SK-N-MC (cell line): ENCODE results near the gene ZNF107.
"Not testable (repeated sequence)": the region's sequence is repeated elsewhere in the genome, so short reads cannot be mapped to it uniquely, and the experiment has no call there.

Source experiments
- DNase-seq: peaks from one replicate; pipeline ENCODE4 v3.0.0-alpha.2; 2011; ENCODE audit warnings: low read depth, low spot score
- H3K27ac ChIP-seq: fragments of 200-600 bp; sonication (generic); 2 replicates; pipeline ENCODE4 v1.5.1; 2016; ENCODE audit warnings: mixed run types
- H3K36me3 ChIP-seq: fragments of 200-600 bp; sonication (generic); 2 replicates; pipeline ENCODE4 v1.6.1; 2017; ENCODE audit warnings: antibody characterized with exemption, low read length, mixed read lengths; ENCODE audit not compliant: insufficient read depth
- H3K4me3 ChIP-seq: fragments of 200-600 bp; sonication (generic); 2 replicates; pipeline ENCODE4 v1.5.1; 2016
- H3K9ac ChIP-seq: fragments of 200-600 bp; sonication (generic); 2 replicates; pipeline ENCODE4 v1.8.0; 2017; ENCODE audit warnings: mixed run types, mixed read lengths; ENCODE audit not compliant: insufficient read length
- H3K9me3 ChIP-seq: fragments of 200-600 bp; sonication (generic); 2 replicates; pipeline ENCODE4 v1.6.1; 2017; ENCODE audit warnings: low read depth, mild to moderate bottlenecking, antibody characterized with exemption, low read length, moderate library complexity, mixed read lengths
- EZH2 ChIP-seq: fragments of 200-600 bp; sonication (generic); IDR thresholded peaks from one replicate; pipeline ENCODE4 v1.6.1; 2017; ENCODE audit warnings: antibody characterized with exemption
- FOXP2 ChIP-seq: optimal IDR thresholded peaks from 2 replicates; pipeline ENCODE3; 2011; ENCODE audit warnings: mild to moderate bottlenecking, moderate library complexity; ENCODE audit not compliant: insufficient read depth; ENCODE audit errors: extremely low read length, control extremely low read depth
- POLR2AphosphoS5 ChIP-seq: IDR thresholded peaks from 2 replicates; pipeline ENCODE4 v1.6.1; 2012; ENCODE audit warnings: mild to moderate bottlenecking, low read depth, low read length, borderline replicate concordance

Gene ZNF107

DNA sequence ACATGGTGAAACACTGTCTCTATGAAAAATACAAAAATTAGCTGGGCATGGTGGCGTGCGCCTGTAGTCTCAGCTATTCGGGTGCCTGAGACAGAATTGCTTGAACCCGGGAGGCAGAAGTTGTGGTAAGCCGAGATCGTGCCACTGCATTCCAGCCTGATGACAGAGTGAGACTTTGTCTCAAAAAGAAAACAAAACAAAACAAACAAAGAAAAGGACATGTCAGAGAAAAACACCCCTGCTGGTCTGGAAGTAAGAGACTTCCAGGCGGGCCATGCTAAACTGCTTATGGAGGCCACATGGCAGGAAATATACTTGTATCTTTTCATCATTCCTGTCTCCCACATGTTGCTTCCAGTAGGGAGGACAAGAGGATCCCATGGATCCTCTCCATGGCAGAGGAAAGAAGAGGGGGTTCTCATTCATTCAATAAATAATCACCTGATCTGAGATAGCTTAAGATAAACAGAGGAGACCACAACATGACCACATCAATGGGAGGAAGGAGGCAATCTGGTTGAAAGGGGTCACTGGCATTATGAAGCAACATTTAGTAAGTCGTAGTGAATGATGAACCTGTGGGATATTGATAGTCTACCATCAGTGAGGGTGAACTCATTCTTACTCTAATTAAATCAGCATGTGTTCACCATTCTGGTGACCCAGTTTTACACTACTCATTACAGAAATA lies 67.8 kb downstream of the ZNF107 start:
- TF ChIP-seq POLR2AphosphoS5, result no peak
- no peak for TF ChIP-seq EZH2
- no peak for TF ChIP-seq FOXP2
- H3K9me3 ChIP-seq, result no peaks in the 10 kb centered on the region
- no peak for DNase-seq

DNA sequence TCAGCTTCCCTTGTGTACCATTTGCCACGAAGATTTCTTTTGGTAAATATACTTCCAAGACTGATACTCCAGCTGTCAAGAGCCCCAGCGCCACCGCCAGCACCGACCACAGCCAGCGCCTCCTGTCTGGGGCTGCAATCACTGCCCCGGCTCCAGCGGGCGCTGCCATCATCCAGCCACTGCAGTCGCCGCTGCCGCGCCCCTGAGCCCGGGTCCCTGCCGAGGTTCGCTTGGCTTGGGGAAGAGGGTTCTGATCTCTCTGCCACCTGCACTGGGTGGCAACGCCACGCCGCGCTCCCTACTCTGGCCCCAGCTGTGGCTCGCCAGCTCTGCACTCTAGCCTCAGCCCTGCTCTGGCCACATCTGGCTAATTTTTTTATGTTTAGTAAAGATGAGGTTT lies 70.6 kb downstream of the ZNF107 start:
- Histone ChIP-seq H3K27ac (no peak overlapping the region), H3K9ac (no peak overlapping the region), H3K9me3 (no peaks in the 10 kb centered on the region), H3K36me3 (no peaks in the 10 kb centered on the region), H3K4me3 (no peak overlapping the region)
- no peak for TF ChIP-seq FOXP2
- no peak for TF ChIP-seq POLR2AphosphoS5
- no peak for TF ChIP-seq EZH2
- no peak for DNase-seq

More for the DNA sequence above, 67.8 kb downstream of the ZNF107 start:
- Histone ChIP-seq H3K9ac (no peak overlapping the region), H3K27ac (no peak overlapping the region), H3K4me3 (no peak overlapping the region), H3K36me3 (no peaks in the 10 kb centered on the region)

GRCh38 chr7:64738403-64738802 lies 72.5 kb downstream of the ZNF107 start:
- not testable (repeated sequence) for H3K9me3 ChIP-seq, H3K36me3 ChIP-seq, H3K9ac ChIP-seq, DNase-seq, H3K27ac ChIP-seq, H3K4me3 ChIP-seq

DNA sequence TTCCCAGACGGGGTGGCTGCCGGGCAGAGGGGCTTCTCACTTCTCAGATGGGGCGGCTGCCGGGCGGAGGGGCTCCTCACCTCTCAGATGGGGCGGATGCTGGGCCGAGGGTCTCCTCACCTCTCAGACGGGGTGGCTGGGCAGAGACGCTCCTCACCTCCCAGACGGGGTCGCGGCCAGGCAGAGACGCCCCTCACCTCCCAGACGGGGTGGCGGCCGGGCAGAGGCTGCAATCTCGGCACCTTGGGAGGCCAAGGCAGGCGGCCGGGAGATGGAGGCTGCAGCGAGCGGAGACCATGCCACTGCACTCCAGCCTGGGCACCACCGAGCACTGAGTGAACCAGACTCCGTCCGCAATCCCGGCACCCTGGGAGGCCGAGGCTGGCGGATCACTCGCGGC lies 73.0 kb downstream of the ZNF107 start:
- H3K9ac ChIP-seq, DNase-seq, H3K4me3 ChIP-seq, H3K9me3 ChIP-seq, H3K36me3 ChIP-seq, H3K27ac ChIP-seq: not testable (repeated sequence)

DNA sequence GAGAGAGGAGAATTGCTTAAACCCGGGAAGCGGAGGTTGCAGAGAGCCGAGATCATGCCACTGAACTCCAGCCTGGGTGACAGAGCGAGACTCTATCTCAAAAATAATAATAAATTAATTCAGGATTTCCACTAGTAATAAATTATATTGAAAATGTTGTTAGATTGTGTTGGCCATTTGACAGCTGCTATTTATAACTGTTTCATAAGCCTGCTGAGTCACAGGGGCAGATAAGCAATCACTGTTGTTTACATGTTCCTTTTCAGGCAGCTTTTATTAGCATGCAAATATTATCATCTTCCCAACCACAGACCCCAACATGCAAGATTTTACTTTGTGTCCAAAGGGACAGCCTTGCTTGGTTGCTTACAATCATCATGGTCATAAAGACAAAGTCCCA lies 78.7 kb downstream of the ZNF107 start:
- TF ChIP-seq FOXP2, result no peak
- no peak overlapping the region for H3K27ac ChIP-seq
- H3K36me3 ChIP-seq, result no peaks in the 10 kb centered on the region
- no peaks in the 10 kb centered on the region for H3K9me3 ChIP-seq
- DNase-seq, result no peak
- H3K4me3 ChIP-seq, result no peak overlapping the region
- no peak overlapping the region for H3K9ac ChIP-seq

- Histone ChIP-seq H3K9ac (no peak overlapping the region), H3K4me3 (no peak overlapping the region), H3K36me3 (no peaks in the 10 kb centered on the region), H3K27ac (no peak overlapping the region), H3K9me3 (no peaks in the 10 kb centered on the region)
- no peak for DNase-seq
- TF ChIP-seq FOXP2 (no peak), EZH2 (no peak), POLR2AphosphoS5 (no peak)
These were observed 81.9 kb downstream of the ZNF107 start for GRCh38 chr7:64747802-64748201.

- Histone ChIP-seq H3K4me3 (no peak overlapping the region), H3K36me3 (no peaks in the 10 kb centered on the region), H3K9ac (no peak overlapping the region), H3K9me3 (no peaks in the 10 kb centered on the region), H3K27ac (no peak overlapping the region)
- no peak for DNase-seq
- TF ChIP-seq FOXP2, result no peak
- no peak for TF ChIP-seq EZH2
- TF ChIP-seq POLR2AphosphoS5, result no peak
These were observed 87.1 kb downstream of the ZNF107 start for GRCh38 chr7:64753032-64753431.

- no peaks in the 10 kb centered on the region for H3K36me3 ChIP-seq
- TF ChIP-seq POLR2AphosphoS5, result no peak
- TF ChIP-seq FOXP2, result no peak
- TF ChIP-seq EZH2, result no peak
- no peak overlapping the region for H3K27ac ChIP-seq
- H3K4me3 ChIP-seq, result no peak overlapping the region
- no peaks in the 10 kb centered on the region for H3K9me3 ChIP-seq
- no peak overlapping the region for H3K9ac ChIP-seq
- no peak for DNase-seq
These were observed 89.9 kb downstream of the ZNF107 start for GRCh38 chr7:64755865-64756264.

- no peak overlapping the region for H3K4me3 ChIP-seq
- H3K27ac ChIP-seq, result no peak overlapping the region
- no peaks in the 10 kb centered on the region for H3K9me3 ChIP-seq
- no peaks in the 10 kb centered on the region for H3K36me3 ChIP-seq
- no peak for TF ChIP-seq EZH2
- TF ChIP-seq FOXP2, result no peak
- no peak for TF ChIP-seq POLR2AphosphoS5
- DNase-seq, result no peak
- H3K9ac ChIP-seq, result no peak overlapping the region
These were observed 92.2 kb downstream of the ZNF107 start for GRCh38 chr7:64758151-64758550.
